M059J (cell line): Measurements from ENCODE around the gene CUBN. TPM values are rescaled to one million over a fixed set of nuclear protein-coding genes. Genes with fewer than 3 reads are reported as not detected.

Experiments used
- DNase-seq: peaks from one replicate; pipeline ENCODE4 v3.0.0-alpha.2; 2012; ENCODE audit warnings: low read depth
- total RNA-seq: library from RNA; depleted of rRNA; stranded (reverse); fragments of >200 nt; shearing (Covaris generic); gene quantifications from 2 replicates; pipeline ENCODE4 v1.2.3, GENCODE V29; 2014

The CUBN gene
- total RNA-seq, 1 experiment from 2014 or later = 2.0 TPM

- DNase-seq = no peak
Measured at GRCh38 chr10:17073725-17074540, 55.7 kb downstream of the CUBN start.

- no peak for DNase-seq
Measured at GRCh38 chr10:17068953-17069352, 60.7 kb downstream of the CUBN start.

- DNase-seq = peak; percentile 4
Measured at GRCh38 chr10:17067376-17068264, 62.0 kb downstream of the CUBN start.

GRCh38 chr10:17066807-17067206, 62.8 kb downstream of the CUBN start:
- DNase-seq = no peak

- no peak for DNase-seq
Measured at GRCh38 chr10:17066000-17066399, 63.6 kb downstream of the CUBN start.

- DNase-seq = no peak
Measured at GRCh38 chr10:17065273-17065672, 64.3 kb downstream of the CUBN start.

GRCh38 chr10:17064435-17064834, 65.2 kb downstream of the CUBN start:
- peak; percentile 12 for DNase-seq

GRCh38 chr10:17062955-17063484, 66.6 kb downstream of the CUBN start:
- DNase-seq = peak; percentile 92

GRCh38 chr10:17062493-17062892, 67.1 kb downstream of the CUBN start:
- peak; percentile 89 for DNase-seq

GRCh38 chr10:17062009-17062408, 67.6 kb downstream of the CUBN start:
- peak; percentile 87 for DNase-seq

GRCh38 chr10:17061418-17061817, 68.2 kb downstream of the CUBN start:
- DNase-seq = peak; percentile 36

GRCh38 chr10:17060289-17060688, 69.3 kb downstream of the CUBN start:
- no peak for DNase-seq

GRCh38 chr10:17059197-17059688, 70.4 kb downstream of the CUBN start:
- peak; percentile 82 for DNase-seq

GRCh38 chr10:17058093-17058492, 71.5 kb downstream of the CUBN start:
- no peak for DNase-seq

- DNase-seq = peak; percentile 44
Measured at GRCh38 chr10:17056781-17057428, 72.7 kb downstream of the CUBN start.

- no peak for DNase-seq
Measured at GRCh38 chr10:17053513-17053912, 76.1 kb downstream of the CUBN start.

GRCh38 chr10:17053061-17053460, 76.5 kb downstream of the CUBN start:
- no peak for DNase-seq

GRCh38 chr10:17051851-17052250, 77.8 kb downstream of the CUBN start:
- DNase-seq = no peak

- DNase-seq = no peak
Measured at GRCh38 chr10:17049195-17049594, 80.4 kb downstream of the CUBN start.

GRCh38 chr10:17047908-17048307, 81.7 kb downstream of the CUBN start:
- DNase-seq = no peak

- no peak for DNase-seq
Measured at GRCh38 chr10:17046989-17047388, 82.6 kb downstream of the CUBN start.

GRCh38 chr10:17043586-17043985, 86.0 kb downstream of the CUBN start:
- no peak for DNase-seq
